ENCODE measurements around the gene EVI5.
"Not testable (repeated sequence)": the region's sequence is repeated elsewhere in the genome, so short reads cannot be mapped to it uniquely, and the experiment has no call there.

EVI5 gene

GRCh38 chr1:92583821-92584760 is 200.8 kb downstream of the EVI5 start:
- no peak for DNase-seq (ENCODE audit: low read depth in 1 of 2, low spot score in 1 of 2)

- DNase-seq (ENCODE audit: low read depth in 1 of 2, low spot score in 1 of 2) = no peak
Observed at GRCh38 chr1:92577261-92577895, 207.5 kb downstream of the EVI5 start.

GRCh38 chr1:92575123-92575522 is 209.8 kb downstream of the EVI5 start:
- no peak for DNase-seq (ENCODE audit: low read depth in 1 of 2, low spot score in 1 of 2)

DNA sequence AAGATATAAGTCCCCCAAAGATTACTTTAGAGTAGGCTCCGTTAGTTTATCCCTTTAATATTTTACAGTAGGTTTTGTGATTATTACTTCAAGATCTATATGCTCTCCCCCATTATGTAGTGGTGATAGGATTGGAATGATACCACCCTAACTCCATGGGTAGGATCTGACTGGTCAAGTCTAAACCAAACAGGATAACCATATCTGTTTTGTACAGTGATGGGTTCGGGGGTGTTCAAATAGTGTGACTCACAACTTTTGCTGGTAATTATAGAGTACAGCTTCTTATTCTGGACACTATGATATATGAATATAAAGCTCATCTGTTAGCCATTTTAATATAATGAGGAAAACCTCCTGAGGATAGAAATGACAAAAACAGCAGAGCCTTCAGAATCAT is 212.4 kb downstream of the EVI5 start:
- DNase-seq (ENCODE audit: low read depth in 1 of 2, low spot score in 1 of 2) = no peak

- DNase-seq (ENCODE audit: low read depth in 1 of 2, low spot score in 1 of 2) = no peak
Observed at GRCh38 chr1:92571578-92571977, 213.3 kb downstream of the EVI5 start.

DNA sequence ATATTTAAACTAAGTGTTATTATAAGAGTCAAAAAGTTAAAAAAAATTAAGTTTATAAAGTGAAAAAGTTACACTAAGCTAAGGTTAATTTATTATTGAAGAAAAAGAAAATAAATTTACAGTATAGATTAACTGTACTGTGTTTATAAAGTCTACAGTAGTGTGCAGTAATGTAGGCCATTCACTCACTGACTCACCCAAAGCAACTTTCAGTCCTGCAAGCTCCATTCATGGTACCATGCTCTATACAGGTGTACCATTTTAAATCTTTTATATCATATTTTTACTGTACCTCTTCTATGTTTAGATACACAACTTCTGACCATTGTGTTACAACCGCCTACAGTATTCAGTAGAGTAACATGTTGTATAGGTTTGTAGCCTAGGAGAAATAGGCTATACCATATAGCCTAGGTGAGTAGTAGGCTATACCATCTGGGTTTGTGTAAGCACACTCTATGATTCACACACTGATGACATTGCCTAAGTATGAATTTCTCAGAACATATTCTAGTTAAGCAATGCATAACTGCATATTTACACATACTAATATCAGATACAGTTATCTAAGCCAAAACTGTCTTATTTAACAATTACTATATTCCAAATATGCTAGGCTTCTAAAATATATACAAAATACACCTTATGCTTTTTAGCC is 217.6 kb downstream of the EVI5 start:
- DNase-seq (ENCODE audit: low read depth in 1 of 2, low spot score in 1 of 2) = no peak

DNA sequence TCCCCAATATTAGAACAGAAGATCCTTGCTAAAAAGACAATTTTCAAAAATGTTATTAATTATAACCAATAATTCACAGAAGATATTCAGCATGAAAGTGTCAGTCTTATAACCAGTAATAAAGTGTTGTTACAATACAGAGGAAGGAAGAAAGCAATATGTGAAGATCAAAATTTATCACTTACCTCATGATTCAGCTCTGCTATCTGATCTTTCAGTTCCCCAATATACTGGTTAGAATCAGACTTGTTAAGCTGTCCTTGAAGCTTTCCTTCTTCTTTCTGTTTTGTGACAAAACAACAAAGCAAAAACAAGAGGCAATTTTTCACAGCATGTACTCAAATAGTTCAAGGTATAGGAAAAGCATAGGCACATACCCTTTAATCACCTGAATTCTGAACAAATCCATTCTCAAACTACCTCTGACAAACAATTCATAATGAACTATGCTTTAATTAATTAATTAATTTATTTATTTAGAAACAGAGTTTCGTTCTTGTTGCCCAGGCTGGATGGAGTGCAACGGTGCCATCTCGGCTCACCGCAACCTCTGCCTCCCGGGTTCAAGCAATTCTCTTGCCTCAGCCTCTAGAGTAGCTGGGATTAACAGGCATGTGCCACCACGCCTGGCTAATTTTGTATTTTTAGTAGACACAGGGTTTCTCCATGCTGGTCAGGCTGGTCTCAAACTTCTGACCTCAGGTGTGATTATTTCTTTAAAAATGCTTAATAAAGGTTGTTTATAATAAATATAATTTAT is 221.3 kb downstream of the EVI5 start:
- no peak for DNase-seq (ENCODE audit: low read depth in 1 of 2, low spot score in 1 of 2)

DNA sequence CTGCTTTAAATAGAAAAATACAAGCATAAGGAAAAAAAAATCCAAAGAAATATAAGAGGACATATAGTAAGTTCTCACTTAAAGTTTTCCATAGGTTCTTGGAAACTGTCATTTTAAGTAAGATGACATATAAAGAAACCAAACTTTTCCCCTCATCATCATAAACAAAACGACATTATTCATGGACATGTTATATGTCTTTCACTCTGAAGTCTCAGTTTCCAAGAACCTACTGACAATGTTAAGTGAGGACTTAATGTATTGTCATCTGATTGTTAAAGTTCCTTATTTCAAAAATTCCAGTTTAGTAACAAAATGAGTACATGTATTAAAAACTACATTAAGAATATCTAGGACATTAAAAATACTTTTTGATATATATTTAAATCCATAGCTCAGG is 228.6 kb downstream of the EVI5 start:
- no peak for DNase-seq (ENCODE audit: low read depth in 1 of 2, low spot score in 1 of 2)

- DNase-seq (ENCODE audit: low read depth in 1 of 2, low spot score in 1 of 2) = no peak
Observed at GRCh38 chr1:92554216-92554615, 230.7 kb downstream of the EVI5 start.

DNA sequence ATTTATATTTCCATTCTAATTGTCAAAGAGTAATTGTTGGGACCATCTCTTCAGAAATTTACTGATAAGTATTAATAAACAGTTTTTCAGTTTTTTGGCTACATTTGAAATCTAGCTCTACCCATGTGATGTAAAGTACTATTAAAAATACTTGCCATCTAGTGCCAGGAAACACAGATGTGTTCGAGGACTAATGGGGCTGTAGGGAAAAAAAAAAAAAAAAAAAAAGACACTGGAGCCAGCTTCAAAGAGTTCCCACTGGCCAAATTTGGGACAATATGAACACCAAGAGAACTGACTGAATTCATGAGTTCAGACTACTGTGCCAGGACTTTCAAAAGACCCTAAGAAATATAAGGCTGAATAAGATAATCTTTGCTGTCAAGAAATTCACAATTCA is 233.0 kb downstream of the EVI5 start:
- DNase-seq (ENCODE audit: low read depth in 1 of 2, low spot score in 1 of 2) = no peak

DNA sequence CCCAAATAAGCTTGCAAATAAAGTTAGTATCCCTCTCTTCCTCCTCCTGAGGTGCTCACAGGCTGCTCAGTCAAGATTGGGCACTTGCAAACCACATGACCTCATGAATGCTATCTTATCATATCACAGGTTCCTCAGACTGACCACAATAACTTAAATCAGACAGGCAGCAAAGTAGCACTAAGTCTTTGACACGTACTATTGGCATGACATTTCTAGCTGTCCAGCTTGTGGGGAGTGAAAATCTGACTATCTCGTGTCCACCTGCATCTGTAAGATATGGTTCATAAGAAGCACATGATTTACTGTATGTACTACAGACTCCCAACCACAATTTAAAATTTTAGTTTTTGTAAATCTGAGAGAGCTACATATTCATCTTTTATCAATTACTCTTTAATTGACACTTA is 240.1 kb downstream of the EVI5 start:
- no peak for DNase-seq (ENCODE audit: low read depth in 1 of 2, low spot score in 1 of 2)

- no peak for DNase-seq (ENCODE audit: low read depth in 1 of 2, low spot score in 1 of 2)
Observed at GRCh38 chr1:92543131-92544055, 241.5 kb downstream of the EVI5 start.

- DNase-seq (ENCODE audit: low read depth in 1 of 2, low spot score in 1 of 2) = no peak
Observed at GRCh38 chr1:92538413-92539061, 246.4 kb downstream of the EVI5 start.

GRCh38 chr1:92538048-92538412 is 246.9 kb downstream of the EVI5 start:
- no peak for DNase-seq (ENCODE audit: low read depth in 1 of 2, low spot score in 1 of 2)

DNA sequence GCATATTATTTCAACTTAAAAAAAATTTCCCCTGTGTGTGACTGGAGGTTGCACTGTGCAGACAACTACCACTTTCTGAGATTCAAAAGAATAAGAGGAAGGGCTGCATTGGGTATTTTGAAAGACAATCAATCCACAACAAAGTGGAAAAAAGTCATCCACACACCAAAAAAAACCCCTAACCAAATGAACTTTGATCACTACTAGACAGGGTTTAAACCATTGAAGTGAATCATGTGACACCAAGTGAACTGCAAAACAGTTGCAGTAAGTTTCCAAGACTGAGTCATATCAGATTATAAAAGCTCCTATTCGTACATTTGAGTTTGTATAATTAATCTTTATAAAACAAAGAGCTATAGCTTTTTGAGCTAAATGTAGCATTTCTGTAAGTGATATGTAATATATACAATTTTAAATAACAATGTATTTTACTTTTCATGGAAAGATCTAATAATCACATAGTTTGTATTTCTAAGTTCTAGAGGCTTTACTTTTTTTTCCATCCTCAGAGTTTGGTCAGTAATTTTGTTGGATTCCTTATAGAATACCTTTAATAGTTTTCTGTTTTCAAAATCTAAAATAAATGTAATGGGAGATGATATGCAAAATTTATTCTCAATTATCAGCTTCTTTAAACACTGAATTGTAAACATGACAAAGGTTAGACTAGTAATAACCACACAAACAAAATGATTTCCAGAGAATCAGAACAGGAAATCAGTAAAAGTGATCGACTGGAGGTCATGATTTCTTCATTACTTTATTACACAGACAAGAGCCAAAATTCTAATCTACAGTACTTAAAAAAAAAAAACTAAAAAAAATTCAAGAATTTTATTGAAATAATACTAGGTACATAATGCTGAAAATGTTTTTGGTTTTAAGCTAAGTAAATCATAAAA is 247.7 kb downstream of the EVI5 start:
- no peak for DNase-seq (ENCODE audit: low read depth in 1 of 2, low spot score in 1 of 2)

DNA sequence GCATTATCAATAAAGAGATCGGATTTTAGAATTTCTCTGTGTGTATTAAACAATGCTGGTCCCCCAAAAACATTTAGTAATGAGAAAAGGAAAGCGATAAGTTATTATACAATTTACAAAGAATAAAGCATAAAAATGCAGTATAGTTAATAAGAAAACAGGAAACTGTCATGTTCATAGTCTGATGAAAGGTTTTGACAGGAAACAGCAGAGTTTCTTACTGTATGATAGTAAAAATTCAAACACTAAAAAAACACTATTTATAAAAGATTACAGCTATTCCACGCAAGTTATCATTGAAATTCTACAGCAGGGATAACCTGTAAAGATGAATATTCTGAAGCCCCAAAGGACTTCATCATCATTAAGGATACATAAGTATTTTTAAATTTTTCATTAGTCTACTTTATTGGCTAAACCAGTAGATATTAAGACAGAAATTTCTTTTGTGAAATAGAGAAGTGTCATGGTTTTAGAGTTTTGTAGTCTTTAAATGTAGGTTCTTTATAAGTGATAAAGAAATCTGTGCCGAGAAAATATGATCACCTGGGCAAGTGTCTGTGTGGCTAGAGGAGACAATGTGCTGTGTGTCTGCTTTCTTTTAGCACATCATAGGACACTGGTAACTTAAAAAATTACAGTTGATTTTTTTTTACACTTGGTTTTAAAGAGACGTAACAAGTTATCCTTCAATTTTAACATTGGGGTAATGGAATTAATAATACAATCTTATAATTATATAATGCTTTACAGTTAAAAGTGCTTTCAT is 248.5 kb downstream of the EVI5 start:
- no peak for DNase-seq (ENCODE audit: low read depth in 1 of 2, low spot score in 1 of 2)

- not testable (repeated sequence) for DNase-seq (ENCODE audit: low read depth in 1 of 2, low spot score in 1 of 2)
Observed at GRCh38 chr1:92532371-92532770, 252.5 kb downstream of the EVI5 start.

DNA sequence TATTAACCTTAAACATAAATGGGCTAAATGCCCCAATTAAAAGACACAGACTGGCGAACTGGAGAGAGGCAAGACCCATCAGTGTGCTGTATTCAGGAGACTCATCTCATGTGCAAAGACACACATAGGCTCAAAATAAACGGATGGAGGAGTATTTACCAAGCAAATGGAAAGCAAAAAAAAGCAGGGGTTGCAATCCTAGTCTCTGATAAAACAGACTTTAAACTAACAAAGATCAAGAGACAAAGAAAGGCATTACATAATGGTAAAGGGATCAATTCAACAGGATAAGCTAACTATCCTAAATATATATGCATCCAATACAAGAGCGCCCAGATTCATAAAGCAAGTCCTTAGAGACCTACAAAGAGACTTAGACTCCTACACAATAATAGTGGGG is 253.0 kb downstream of the EVI5 start:
- DNase-seq (ENCODE audit: low read depth in 1 of 2, low spot score in 1 of 2) = not testable (repeated sequence)

Data from activated T-helper 1 cell treated with anti-CD3 and anti-CD28 coated beads, Interleukin-2, amount 50 U/mL, for 16 hours (primary cell).